ENCODE measurements around the gene LRP10. TPM values are rescaled to one million over a fixed set of nuclear protein-coding genes. Genes with fewer than 3 reads are reported as not detected.
A peak's percentile ranks its signal among the peaks of the same experiment; 100 is the strongest.

Gene LRP10
- total RNA-seq, 1 donor from 2014 or later, result 83.3 TPM

DNA sequence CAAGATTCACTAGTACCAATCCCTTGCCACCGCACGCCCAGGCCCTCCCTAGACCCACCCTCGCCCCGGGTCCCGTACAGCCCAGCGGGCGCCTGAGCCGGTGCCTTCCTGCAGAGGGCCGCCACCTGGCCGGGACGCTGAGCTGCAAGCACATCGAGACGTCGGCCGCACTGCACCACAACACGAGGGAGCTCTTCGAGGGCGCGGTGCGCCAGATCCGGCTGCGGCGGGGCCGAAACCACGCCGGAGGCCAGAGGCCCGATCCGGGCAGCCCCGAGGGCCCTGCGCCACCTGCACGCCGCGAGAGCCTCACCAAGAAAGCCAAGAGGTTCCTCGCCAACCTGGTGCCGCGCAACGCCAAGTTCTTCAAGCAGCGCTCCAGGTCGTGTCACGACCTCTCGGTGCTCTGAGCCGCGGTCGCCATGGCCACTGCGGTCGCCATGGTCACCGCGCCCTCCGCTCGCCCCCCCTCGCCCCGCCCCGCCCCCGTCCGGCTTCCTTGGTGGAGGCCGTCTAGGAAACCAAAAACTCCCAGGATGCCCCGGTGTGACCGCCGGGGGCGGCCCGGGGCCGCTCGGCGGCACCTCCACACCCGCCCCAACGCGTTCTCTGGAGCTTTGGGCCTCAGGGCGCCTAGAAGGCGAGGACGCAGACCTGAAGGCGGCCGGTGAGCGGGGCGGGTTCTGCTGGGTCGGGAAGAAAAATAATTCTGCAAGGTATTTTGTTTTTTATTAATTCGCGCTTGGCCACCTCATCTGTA is 15.1 kb downstream of the LRP10 start:
- TF ChIP-seq, protein P1, sequence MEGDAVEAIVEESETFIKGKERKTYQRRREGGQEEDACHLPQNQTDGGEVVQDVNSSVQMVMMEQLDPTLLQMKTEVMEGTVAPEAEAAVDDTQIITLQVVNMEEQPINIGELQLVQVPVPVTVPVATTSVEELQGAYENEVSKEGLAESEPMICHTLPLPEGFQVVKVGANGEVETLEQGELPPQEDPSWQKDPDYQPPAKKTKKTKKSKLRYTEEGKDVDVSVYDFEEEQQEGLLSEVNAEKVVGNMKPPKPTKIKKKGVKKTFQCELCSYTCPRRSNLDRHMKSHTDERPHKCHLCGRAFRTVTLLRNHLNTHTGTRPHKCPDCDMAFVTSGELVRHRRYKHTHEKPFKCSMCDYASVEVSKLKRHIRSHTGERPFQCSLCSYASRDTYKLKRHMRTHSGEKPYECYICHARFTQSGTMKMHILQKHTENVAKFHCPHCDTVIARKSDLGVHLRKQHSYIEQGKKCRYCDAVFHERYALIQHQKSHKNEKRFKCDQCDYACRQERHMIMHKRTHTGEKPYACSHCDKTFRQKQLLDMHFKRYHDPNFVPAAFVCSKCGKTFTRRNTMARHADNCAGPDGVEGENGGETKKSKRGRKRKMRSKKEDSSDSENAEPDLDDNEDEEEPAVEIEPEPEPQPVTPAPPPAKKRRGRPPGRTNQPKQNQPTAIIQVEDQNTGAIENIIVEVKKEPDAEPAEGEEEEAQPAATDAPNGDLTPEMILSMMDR (IDR thresholded peaks at IDR 0.05), result no peak
- POLR2A ChIA-PET, result interaction anchor here (0.5 to 9.4 kb wide), 15 partner anchors 9 to 435 kb away, joined by 3 to 140 read pairs (median 4); partner anchors contain the start of genes LRP10, OXA1L, PABPN1 and RBM23
- Mint-ChIP-seq H3K27me3 (no peaks in the 10 kb centered on the region), H3K9me3 (no peaks in the 10 kb centered on the region), H3K27ac (peak overlapping the region; percentile 97), H3K4me1 (peaks cover 80% of the 10 kb centered on the region), H3K36me3 (ENCODE audit: low read depth) (peaks cover 12% of the 10 kb centered on the region), H3K4me3 (peak overlapping the region; percentile 90)
- CTCF ChIA-PET, result interaction anchor here (1.0 to 8.6 kb wide), 5 partner anchors 14 to 316 kb away, joined by 3 to 103 read pairs (median 6); partner anchors contain the start of genes CDH24, LRP10 and OXA1L
- peak; percentile 55 for ATAC-seq (ENCODE audit: low read depth)
- peak; percentile 71 for DNase-seq
- intact Hi-C loops (cut with micrococcal nuclease), result loop anchor here (1.0 to 10.0 kb wide), 10 partner anchors 14 to 502 kb away; partner anchors contain the start of genes DAD1, PPP1R3E, PRMT5 and RBM23

DNA sequence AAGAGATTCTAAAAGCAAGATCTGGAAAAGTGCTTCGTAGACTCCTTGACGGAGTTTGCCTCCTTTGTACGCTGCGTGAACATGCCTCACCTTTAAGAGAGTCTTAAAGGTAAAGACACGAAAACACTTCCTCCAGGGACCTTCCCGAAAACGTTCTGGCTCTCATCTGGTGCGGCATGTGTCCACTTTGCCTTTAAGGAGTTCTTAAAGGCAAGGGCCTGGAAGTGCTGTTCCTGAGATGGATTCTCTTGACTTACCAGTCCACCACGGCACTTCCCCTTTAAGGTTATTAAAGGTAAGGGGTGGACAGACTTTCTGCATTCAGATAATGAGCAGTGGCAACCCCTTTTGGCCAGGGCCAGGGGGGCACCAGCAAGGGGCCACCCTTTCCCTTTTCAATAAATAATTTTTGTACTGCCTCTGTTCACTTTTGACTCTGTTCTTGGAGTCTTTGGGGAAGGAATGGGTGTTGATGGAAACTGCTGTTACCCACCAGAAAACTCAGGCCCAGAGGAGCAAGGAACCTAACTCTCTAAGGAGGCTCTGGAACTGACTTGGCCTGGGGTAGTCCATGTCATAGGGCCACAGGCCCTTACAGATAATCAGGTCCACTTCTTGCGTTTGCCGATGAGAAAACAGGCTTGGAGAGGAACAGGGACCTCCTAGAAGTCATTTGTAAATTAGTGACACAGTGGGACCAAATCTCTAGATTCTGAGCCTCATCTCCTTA is 15.9 kb downstream of the LRP10 start:
- DNase-seq (no peak), ATAC-seq (ENCODE audit: low read depth) (peak; percentile 18)
- intact Hi-C loops (cut with micrococcal nuclease), result loop anchor here (1.0 to 10.0 kb wide), 10 partner anchors 13 to 503 kb away; partner anchors contain the start of genes DAD1, PPP1R3E, PRMT5 and RBM23
- no peaks in the 10 kb centered on the region for H3K9me3 Mint-ChIP-seq
- ChIA-PET CTCF (interaction anchor here (0.6 to 8.6 kb wide), 7 partner anchors 13 to 331 kb away, joined by 3 to 103 read pairs (median 6); partner anchors contain the start of genes CDH24 and LRP10), POLR2A (interaction anchor here (0.6 to 9.4 kb wide), 17 partner anchors 8 to 605 kb away, joined by 3 to 140 read pairs (median 4); partner anchors contain the start of genes LRP10, OXA1L, PABPN1 and RBM23)
- peaks cover 16% of the 10 kb centered on the region for H3K36me3 Mint-ChIP-seq (ENCODE audit: low read depth)
- H3K4me3 Mint-ChIP-seq, result peak overlapping the region; percentile 90
- TF ChIP-seq, protein P1 (IDR thresholded peaks at IDR 0.05), result no peak
- H3K4me1 Mint-ChIP-seq, result peaks cover 73% of the 10 kb centered on the region
- H3K27me3 Mint-ChIP-seq, result no peaks in the 10 kb centered on the region
- H3K27ac Mint-ChIP-seq, result peak overlapping the region; percentile 97

DNA sequence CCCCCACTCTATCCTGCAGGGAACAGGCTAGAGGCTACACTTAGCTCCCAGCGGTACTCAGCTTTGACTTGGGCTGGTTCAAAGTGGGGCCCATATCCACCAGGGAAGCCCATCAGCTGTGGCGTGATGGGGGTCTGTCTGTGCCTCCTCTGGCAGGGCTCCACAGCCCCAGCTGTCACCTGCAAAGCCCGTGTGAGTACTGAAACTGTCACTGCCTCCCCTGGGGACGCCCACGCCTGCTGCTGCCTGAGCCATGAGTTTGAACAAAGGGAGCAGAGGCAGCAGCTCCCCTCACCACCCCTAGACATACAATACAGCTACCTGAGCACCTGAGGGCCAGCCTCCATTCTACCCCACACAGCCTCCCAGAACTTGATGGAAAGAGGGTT is 16.4 kb downstream of the LRP10 start:
- TF ChIP-seq, protein P1 (IDR thresholded peaks at IDR 0.05), result no peak
- intact Hi-C loops (cut with micrococcal nuclease), result loop anchor here (1.0 to 10.0 kb wide), 11 partner anchors 12 to 503 kb away; partner anchors contain the start of genes DAD1, PPP1R3E, PRMT5 and RBM23
- CTCF ChIA-PET, result interaction anchor here (0.6 to 8.6 kb wide), 6 partner anchors 13 to 331 kb away, joined by 3 to 103 read pairs (median 5); partner anchors contain the start of gene LRP10
- no peaks in the 10 kb centered on the region for H3K9me3 Mint-ChIP-seq
- peak; percentile 54 for ATAC-seq (ENCODE audit: low read depth)
- H3K27ac Mint-ChIP-seq, result peak overlapping the region; percentile 97
- no peaks in the 10 kb centered on the region for H3K27me3 Mint-ChIP-seq
- peak; percentile 77 for DNase-seq
- H3K36me3 Mint-ChIP-seq (ENCODE audit: low read depth), result peaks cover 19% of the 10 kb centered on the region
- POLR2A ChIA-PET, result interaction anchor here (0.6 to 9.4 kb wide), 22 partner anchors 9 to 605 kb away, joined by 3 to 140 read pairs (median 4); partner anchors contain the start of genes LRP10, OXA1L, PABPN1 and PRMT5
- H3K4me1 Mint-ChIP-seq, result peaks cover 67% of the 10 kb centered on the region
- peak overlapping the region; percentile 90 for H3K4me3 Mint-ChIP-seq

DNA sequence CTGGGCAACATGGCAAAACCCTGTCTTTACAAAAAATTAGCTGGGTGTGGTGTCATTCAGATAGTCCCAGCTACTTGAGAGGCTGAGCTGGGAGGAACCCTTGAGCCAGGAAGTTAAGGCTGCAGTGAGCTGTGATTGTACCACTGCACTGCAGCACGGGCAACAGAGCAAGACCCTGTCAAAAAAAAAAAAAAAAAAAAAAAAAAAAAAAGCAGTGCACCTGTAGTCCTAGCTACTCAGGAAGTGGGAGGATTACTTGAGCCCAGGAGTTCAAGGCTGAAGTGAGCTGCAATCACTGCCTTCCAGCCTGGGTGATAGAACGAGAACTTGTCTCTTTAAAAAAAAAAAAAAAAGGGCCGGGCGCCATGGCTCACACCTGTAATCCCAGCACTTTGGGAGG is 17.1 kb downstream of the LRP10 start:
- intact Hi-C loops (cut with micrococcal nuclease), result loop anchor here (1.0 to 10.0 kb wide), 5 partner anchors 66 to 504 kb away; partner anchors contain the start of gene PPP1R3E
- POLR2A ChIA-PET, result interaction anchor here (0.6 to 9.4 kb wide), 21 partner anchors 10 to 1206 kb away, joined by 3 to 140 read pairs (median 5); partner anchors contain the start of genes LRP10, OXA1L, PABPN1 and PCK2
- CTCF ChIA-PET, result interaction anchor here (1.0 to 8.6 kb wide), 5 partner anchors 12 to 332 kb away, joined by 3 to 103 read pairs (median 7); partner anchors contain the start of gene LRP10
- ATAC-seq (ENCODE audit: low read depth), result peak; percentile 41
- peak overlapping the region; percentile 90 for H3K4me3 Mint-ChIP-seq
- H3K9me3 Mint-ChIP-seq, result no peaks in the 10 kb centered on the region
- TF ChIP-seq, protein P1 (IDR thresholded peaks at IDR 0.05), result no peak
- DNase-seq, result peak; percentile 29
- peaks cover 63% of the 10 kb centered on the region for H3K4me1 Mint-ChIP-seq
- no peaks in the 10 kb centered on the region for H3K27me3 Mint-ChIP-seq
- peaks cover 26% of the 10 kb centered on the region for H3K36me3 Mint-ChIP-seq (ENCODE audit: low read depth)
- peak overlapping the region; percentile 97 for H3K27ac Mint-ChIP-seq

All from activated B cell treated with CpG ODN at 0.5 μM for 24 hours (primary cell).